LNCAP (cell line): ENCODE results near the gene TNNC1.

Experiments
- CTCF ChIP-seq: fragments of 450-650 bp; IDR thresholded peaks from 2 replicates; pipeline ENCODE4 v1.5.1; 2017; ENCODE audit warnings: mild to moderate bottlenecking

TNNC1 gene

GRCh38 chr3:52461874-52462273 lies 8.0 kb upstream of the TNNC1 start:
- TF ChIP-seq CTCF = no peak

GRCh38 chr3:52458770-52459545 lies 5.1 kb upstream of the TNNC1 start:
- TF ChIP-seq CTCF = no peak

GRCh38 chr3:52458031-52458760 lies 4.4 kb upstream of the TNNC1 start:
- no peak for TF ChIP-seq CTCF

- TF ChIP-seq CTCF = no peak
These were observed 3.0 kb upstream of the TNNC1 start for GRCh38 chr3:52456800-52457183.

GRCh38 chr3:52456169-52456799 lies 2.4 kb upstream of the TNNC1 start:
- no peak for TF ChIP-seq CTCF

GRCh38 chr3:52455283-52456168 lies 1.7 kb upstream of the TNNC1 start, which contains the start of gene NISCH:
Gene NISCH (plus strand): TSS chr3:52455604. CDS start chr3:52455642, 38 bp downstream.
- TF ChIP-seq CTCF = no peak

GRCh38 chr3:52454938-52455282 lies 1.1 kb upstream of the TNNC1 start:
- TF ChIP-seq CTCF = no peak
